HG02588 (cell line): ENCODE data around the gene RBM10.
"Not testable (repeated sequence)": the region's sequence is repeated elsewhere in the genome, so short reads cannot be mapped to it uniquely, and the experiment has no call there.

ENCODE experiments used
- ATAC-seq: cut with Tn5 transposase; IDR thresholded peaks from one replicate; pipeline ENCODE4 v1.9.1; 2021; ENCODE audit warnings: mild to moderate bottlenecking, moderate library complexity; ENCODE audit not compliant: unreplicated experiment

RBM10 gene

GRCh38 chrX:47144626-47145394 lies at the start of gene RBM10, which contains the start of gene NDUFB11:
Gene RBM10, plus strand, starts transcription at chrX:47145221. Its CDS starts 2,261 bp downstream, at chrX:47147482.
Gene NDUFB11, minus strand, starts transcription at chrX:47144702. Its CDS starts 23 bp downstream, at chrX:47144679.
- peak; percentile 91 for ATAC-seq

- ATAC-seq = no peak
Measured at GRCh38 chrX:47097018-47097417, 48.0 kb upstream of the RBM10 start.

- no peak for ATAC-seq
Measured at GRCh38 chrX:47098338-47099094, 46.5 kb upstream of the RBM10 start.

- ATAC-seq = no peak
Measured at GRCh38 chrX:47101206-47101605, 43.8 kb upstream of the RBM10 start.

- ATAC-seq = not testable (repeated sequence)
Measured at GRCh38 chrX:47110936-47111615, 33.9 kb upstream of the RBM10 start.

- ATAC-seq = no peak
Measured at GRCh38 chrX:47112316-47112954, 32.6 kb upstream of the RBM10 start.

GRCh38 chrX:47116551-47117110 lies 28.4 kb upstream of the RBM10 start:
- ATAC-seq = not testable (repeated sequence)

GRCh38 chrX:47124466-47124865 lies 20.6 kb upstream of the RBM10 start:
- not testable (repeated sequence) for ATAC-seq

- peak; percentile 98 for ATAC-seq
Measured at GRCh38 chrX:47129157-47129898, 15.7 kb upstream of the RBM10 start.

- no peak for ATAC-seq
Measured at GRCh38 chrX:47129899-47130358, 15.1 kb upstream of the RBM10 start.

- no peak for ATAC-seq
Measured at GRCh38 chrX:47133493-47133892, 11.5 kb upstream of the RBM10 start.

GRCh38 chrX:47135650-47136049 lies 9.4 kb upstream of the RBM10 start:
- ATAC-seq = not testable (repeated sequence)

- no peak for ATAC-seq
Measured at GRCh38 chrX:47138171-47138570, 6.8 kb upstream of the RBM10 start.

- peak; percentile 6 for ATAC-seq
Measured at GRCh38 chrX:47143894-47144625, 961 bp upstream of the RBM10 start.

GRCh38 chrX:47145395-47146120 lies 537 bp downstream of the RBM10 start:
- ATAC-seq = peak; percentile 20

GRCh38 chrX:47146121-47146935 lies 1.3 kb downstream of the RBM10 start:
- no peak for ATAC-seq
